ENCODE data around the gene STK11IP. TPM values are rescaled to one million over a fixed set of nuclear protein-coding genes. Genes with fewer than 3 reads are reported as not detected.

The STK11IP gene
- total RNA-seq, 1 experiment from 2014 or later: 39.9 TPM

GRCh38 chr2:219553463-219553963 is 44.1 kb upstream of the STK11IP start:
- Mint-ChIP-seq H3K36me3 (peaks cover 7% of the 10 kb centered on the region; the same call in 1 of the 2 replicates), H3K27me3 (ENCODE audit: low read depth) (peaks cover 38% of the 10 kb centered on the region), H3K4me3 (peak overlapping the region; percentile 53), H3K27ac (no peak overlapping the region), H3K4me1 (peaks cover 10% of the 10 kb centered on the region), H3K9me3 (no peaks in the 10 kb centered on the region)
- POLR2A ChIA-PET: interaction anchor here (0.6 to 2.8 kb wide), 3 partner anchors 8 to 44 kb away, joined by 3 to 17 read pairs (median 14); partner anchors contain the start of genes OBSL1 and STK11IP
- CTCF ChIA-PET: interaction anchor here (1.5 to 3.9 kb wide), 3 partner anchors 8 to 24 kb away, joined by 6 to 35 read pairs (median 15); no protein-coding TSS in a partner anchor
- DNase-seq (ENCODE audit: low spot score) (no peak), ATAC-seq (no peak)
- TF ChIP-seq ZNF232 (CRISPR knock-in tag; IDR thresholded peaks at IDR 0.05): no peak
- TF ChIP-seq SP1 (CRISPR knock-in tag; conservative IDR thresholded peaks at IDR 0.05): no peak
- no peak for TF ChIP-seq FOXP1 (CRISPR knock-in tag; IDR thresholded peaks at IDR 0.05; ENCODE audit: borderline replicate concordance)
- no peak for TF ChIP-seq ZNF219 (CRISPR knock-in tag; IDR thresholded peaks at IDR 0.05; ENCODE audit: borderline replicate concordance)
- no peak for TF ChIP-seq ATF6 (CRISPR knock-in tag; IDR thresholded peaks at IDR 0.05)
- TF ChIP-seq, protein P1, sequence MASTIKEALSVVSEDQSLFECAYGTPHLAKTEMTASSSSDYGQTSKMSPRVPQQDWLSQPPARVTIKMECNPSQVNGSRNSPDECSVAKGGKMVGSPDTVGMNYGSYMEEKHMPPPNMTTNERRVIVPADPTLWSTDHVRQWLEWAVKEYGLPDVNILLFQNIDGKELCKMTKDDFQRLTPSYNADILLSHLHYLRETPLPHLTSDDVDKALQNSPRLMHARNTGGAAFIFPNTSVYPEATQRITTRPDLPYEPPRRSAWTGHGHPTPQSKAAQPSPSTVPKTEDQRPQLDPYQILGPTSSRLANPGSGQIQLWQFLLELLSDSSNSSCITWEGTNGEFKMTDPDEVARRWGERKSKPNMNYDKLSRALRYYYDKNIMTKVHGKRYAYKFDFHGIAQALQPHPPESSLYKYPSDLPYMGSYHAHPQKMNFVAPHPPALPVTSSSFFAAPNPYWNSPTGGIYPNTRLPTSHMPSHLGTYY (CRISPR knock-in tag; IDR thresholded peaks at IDR 0.05): no peak
- no peak for TF ChIP-seq HMGA2 (CRISPR knock-in tag; IDR thresholded peaks at IDR 0.05)
- no peak for TF ChIP-seq ZNF423 (CRISPR knock-in tag; IDR thresholded peaks at IDR 0.05)
- no peak for TF ChIP-seq CDX4 (CRISPR knock-in tag; IDR thresholded peaks at IDR 0.05; ENCODE audit: borderline replicate concordance)
- TF ChIP-seq E2F5 (CRISPR knock-in tag; IDR thresholded peaks at IDR 0.05): no peak
- TF ChIP-seq, protein P2, sequence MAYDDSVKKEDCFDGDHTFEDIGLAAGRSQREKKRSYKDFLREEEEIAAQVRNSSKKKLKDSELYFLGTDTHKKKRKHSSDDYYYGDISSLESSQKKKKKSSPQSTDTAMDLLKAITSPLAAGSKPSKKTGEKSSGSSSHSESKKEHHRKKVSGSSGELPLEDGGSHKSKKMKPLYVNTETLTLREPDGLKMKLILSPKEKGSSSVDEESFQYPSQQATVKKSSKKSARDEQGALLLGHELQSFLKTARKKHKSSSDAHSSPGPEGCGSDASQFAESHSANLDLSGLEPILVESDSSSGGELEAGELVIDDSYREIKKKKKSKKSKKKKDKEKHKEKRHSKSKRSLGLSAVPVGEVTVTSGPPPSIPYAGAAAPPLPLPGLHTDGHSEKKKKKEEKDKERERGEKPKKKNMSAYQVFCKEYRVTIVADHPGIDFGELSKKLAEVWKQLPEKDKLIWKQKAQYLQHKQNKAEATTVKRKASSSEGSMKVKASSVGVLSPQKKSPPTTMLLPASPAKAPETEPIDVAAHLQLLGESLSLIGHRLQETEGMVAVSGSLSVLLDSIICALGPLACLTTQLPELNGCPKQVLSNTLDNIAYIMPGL (CRISPR knock-in tag; IDR thresholded peaks at IDR 0.05): no peak
- TF ChIP-seq, protein P3, sequence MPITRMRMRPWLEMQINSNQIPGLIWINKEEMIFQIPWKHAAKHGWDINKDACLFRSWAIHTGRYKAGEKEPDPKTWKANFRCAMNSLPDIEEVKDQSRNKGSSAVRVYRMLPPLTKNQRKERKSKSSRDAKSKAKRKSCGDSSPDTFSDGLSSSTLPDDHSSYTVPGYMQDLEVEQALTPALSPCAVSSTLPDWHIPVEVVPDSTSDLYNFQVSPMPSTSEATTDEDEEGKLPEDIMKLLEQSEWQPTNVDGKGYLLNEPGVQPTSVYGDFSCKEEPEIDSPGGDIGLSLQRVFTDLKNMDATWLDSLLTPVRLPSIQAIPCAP (CRISPR knock-in tag; IDR thresholded peaks at IDR 0.05): no peak
- no peak for TF ChIP-seq CBFB (CRISPR knock-in tag; IDR thresholded peaks at IDR 0.05; ENCODE audit: low read depth)
- TF ChIP-seq GRHL2 (CRISPR knock-in tag; IDR thresholded peaks at IDR 0.05; ENCODE audit: insufficient replicate concordance, severe bottlenecking): no peak
- TF ChIP-seq, protein P4, sequence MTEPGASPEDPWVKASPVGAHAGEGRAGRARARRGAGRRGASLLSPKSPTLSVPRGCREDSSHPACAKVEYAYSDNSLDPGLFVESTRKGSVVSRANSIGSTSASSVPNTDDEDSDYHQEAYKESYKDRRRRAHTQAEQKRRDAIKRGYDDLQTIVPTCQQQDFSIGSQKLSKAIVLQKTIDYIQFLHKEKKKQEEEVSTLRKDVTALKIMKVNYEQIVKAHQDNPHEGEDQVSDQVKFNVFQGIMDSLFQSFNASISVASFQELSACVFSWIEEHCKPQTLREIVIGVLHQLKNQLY (CRISPR knock-in tag; IDR thresholded peaks at IDR 0.05): no peak
- TF ChIP-seq CREM (CRISPR knock-in tag; IDR thresholded peaks at IDR 0.05): no peak
- TF ChIP-seq TP53 (CRISPR knock-in tag; IDR thresholded peaks at IDR 0.05): no peak
- TF ChIP-seq RORB (CRISPR knock-in tag; IDR thresholded peaks at IDR 0.05): no peak
- TF ChIP-seq NFATC4 (CRISPR knock-in tag; IDR thresholded peaks at IDR 0.05): no peak
- TF ChIP-seq, protein P5, sequence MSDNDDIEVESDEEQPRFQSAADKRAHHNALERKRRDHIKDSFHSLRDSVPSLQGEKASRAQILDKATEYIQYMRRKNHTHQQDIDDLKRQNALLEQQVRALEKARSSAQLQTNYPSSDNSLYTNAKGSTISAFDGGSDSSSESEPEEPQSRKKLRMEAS (CRISPR knock-in tag; IDR thresholded peaks at IDR 0.05): no peak
